G401 (cell line): ENCODE data around the gene OVOL1. TPM values are rescaled to one million over a fixed set of nuclear protein-coding genes. Genes with fewer than 3 reads are reported as not detected.

Source experiments
- DNase-seq: peaks from one replicate; pipeline ENCODE4 v3.0.0-alpha.2; 2015; ENCODE audit warnings: low spot score
- in situ Hi-C: cut with HindIII; loops from 2 replicates; pipeline ENCODE4 v1.10.0; 2016; ENCODE audit warnings: low sequenced_read_pairs, mixed read lengths
- total RNA-seq: library from RNA; depleted of rRNA; stranded (reverse); fragments of >200 nt; shearing (Covaris generic); gene quantifications from 2 replicates; pipeline ENCODE4 v1.2.3, GENCODE V29; 2014

OVOL1 gene
- total RNA-seq, 1 experiment from 2014 or later: not detected

DNA sequence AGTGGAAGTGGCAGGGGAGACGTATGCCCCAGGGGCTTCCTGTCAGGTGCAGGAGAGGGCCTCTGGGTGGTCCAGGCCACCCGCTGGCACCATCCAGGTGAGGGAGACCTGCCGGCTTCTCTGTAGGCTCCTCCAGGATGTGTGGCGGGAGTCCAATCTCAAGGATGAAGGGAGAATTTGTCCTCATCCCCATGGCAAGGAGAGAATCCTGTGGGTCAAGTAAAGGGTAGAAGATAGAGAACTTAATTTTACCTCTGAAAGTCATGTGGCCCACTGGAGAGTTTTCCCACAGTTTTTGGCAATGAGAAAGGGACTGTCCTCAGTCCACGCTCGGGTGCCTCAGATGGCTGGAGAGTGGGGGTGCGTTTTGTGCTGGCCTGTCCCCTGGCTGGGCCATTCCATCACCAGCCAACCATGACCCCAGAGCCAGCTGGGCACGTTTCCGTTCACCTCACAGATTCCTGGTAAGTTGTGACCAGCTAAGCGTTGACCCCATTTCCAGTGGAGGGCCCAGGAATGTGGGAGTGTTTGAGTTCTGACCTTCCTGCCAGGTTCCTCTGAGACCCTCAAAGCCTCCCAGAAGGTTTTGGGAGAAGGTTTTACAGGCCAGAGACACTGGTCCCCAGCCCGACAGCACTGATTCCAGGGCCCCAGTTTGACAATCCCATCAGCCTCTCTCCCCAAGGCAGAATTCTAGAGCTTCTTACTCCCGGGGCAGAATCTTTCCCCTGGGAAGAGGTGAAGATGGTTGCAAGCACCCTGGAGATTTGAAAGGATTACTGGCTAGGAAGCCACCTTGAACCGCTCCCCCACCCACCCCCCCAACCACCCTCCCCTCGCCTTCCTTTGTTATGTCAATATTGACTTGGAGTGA lies 2.6 kb downstream of the OVOL1 start:
- in situ Hi-C loops: no loop called here
- no peak for DNase-seq

DNA sequence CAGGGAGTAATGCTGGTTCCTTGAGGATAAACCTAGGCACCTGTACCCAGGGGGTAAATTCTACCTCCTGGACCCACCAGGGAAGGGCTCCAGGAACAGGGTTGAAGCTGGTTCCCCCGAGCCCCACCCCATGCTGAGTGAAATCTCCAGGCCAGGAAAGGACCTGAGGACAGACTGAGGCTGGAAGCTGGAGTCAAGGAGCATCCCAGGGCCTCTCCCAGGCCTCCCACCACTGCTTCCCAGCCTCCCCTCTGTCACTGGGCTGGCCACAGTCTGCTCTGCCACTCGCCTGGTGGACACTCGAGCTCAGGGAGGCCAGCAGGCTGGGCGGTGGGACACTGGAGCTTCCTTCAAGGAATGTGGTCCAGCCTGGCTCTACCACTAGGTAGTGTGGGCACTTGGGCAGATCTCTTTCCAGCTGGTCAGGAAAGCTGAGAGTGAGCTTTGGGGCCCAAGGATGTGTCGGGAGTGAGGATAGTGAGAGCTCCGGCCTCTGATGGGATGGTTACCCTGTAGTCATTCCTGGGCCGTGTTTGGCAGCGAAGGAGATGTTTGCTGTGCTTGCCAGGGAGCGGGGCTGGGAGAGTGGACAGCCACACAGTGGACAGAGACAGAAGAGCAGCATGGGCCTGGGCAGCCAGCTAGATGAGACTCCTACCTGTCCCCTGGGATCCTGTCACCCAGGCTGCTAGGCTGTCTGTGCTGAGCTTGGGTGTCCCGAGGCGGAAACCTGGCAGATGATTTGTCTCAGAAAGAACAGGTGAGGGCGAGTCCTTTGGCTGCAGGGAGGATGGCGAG lies 3.4 kb downstream of the OVOL1 start:
- no peak for DNase-seq
- in situ Hi-C loops: no loop called here

DNA sequence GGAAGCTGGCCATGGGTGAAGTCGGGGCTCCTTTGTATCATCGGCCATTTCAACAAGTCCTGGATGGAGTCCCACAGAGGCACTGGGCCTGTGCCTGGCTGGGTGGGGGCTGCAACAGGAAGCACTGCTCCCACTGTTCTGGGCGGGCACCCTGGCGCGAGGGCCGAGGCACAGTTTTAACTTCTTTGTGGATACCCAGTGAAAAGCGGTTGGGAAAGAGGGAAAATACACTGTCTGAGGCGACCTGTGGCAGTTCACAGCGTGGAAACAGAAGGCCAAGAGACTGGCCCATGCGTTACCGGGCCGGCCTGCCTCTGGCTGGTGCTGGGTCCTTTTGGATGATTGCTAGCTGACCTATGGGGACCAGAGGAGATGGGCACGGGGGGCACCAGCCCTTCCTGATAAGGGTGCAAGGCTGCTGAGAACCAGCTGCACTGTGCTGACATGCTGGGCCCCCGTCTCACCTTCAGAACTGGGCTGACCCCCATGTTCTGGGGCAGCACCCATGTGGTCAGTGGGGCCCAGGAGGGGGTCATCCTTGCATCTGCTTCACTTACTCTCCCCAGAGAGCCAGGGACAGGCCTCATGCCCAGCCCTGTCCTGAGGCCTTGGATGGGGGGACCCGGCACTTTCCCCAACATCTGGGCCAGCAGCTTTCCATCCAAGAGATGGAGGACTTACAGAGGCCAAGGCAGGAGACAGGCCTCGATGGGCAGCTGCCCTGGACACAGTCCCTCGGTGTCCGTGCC lies 4.2 kb downstream of the OVOL1 start:
- in situ Hi-C loops: no loop called here
- DNase-seq: no peak

DNA sequence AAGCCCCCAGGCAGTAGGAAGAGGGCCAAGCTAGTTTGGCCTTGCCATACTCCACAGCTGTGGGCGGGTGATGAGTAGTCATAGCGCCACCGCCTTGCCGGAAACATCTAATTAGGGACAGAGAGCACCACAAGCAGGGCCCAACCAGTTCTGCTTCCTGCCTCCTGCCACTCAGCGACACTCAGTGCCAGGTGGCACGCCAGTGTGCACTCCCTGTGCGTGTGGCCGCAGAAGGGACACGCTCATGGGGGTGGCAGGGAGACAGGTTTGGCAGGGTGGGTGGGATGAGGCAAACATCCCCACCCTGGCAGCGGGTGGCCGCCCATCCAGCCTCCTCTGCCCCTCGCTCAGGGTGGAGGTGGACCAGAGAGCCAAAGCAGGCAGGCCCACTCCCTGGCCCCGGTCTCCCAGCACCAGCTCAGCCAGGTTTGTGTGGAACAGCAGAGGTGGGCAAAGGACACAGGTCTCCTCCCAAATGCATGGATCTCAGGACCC lies 4.9 kb downstream of the OVOL1 start:
- no peak for DNase-seq
- in situ Hi-C loops: no loop called here

DNA sequence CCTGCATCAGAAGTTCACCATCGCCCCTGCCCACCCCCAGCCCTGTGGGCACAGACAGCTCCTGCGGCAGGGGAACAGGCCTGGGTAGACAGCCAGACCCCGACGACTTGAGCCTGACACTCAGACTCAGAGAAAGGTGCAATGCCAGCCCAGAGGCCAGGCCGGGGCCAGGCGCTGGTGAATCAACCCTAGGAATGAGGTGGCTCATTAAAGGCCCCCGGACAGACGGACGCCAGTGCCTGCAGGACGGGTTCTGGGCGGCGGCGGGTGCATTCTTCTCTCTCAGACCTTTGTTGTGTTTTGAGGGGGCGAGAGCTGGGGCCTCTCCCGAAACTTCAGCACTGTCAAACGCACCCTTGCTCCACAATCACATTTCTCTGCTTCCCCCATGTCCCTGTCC lies 5.6 kb downstream of the OVOL1 start:
- in situ Hi-C loops: no loop called here

DNA sequence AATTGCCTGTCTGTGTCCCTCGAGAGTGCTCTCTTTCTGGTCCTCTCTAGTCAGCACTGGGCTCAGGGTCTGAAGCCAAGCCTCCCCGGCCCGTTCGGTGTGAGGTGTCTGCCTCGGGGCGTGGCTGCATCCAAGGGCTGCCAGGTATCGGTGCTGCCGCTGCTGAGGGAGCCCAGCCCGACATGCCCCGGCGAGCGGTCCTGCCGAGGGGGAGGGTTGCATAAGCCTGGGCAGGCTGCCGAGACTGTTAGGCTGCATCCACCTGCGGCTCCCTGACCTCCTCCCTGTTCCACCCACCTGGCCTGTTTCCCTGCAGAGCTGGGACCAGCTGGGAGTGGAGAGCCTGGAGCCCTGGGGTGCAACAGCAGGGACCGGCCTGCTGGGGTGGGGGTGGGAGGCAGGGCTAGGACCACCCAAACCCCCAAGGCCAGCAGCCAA lies 6.3 kb downstream of the OVOL1 start:
- no peak for DNase-seq
- in situ Hi-C loops: no loop called here

More for the DNA sequence above, 5.6 kb downstream of the OVOL1 start:
- DNase-seq: no peak

DNA sequence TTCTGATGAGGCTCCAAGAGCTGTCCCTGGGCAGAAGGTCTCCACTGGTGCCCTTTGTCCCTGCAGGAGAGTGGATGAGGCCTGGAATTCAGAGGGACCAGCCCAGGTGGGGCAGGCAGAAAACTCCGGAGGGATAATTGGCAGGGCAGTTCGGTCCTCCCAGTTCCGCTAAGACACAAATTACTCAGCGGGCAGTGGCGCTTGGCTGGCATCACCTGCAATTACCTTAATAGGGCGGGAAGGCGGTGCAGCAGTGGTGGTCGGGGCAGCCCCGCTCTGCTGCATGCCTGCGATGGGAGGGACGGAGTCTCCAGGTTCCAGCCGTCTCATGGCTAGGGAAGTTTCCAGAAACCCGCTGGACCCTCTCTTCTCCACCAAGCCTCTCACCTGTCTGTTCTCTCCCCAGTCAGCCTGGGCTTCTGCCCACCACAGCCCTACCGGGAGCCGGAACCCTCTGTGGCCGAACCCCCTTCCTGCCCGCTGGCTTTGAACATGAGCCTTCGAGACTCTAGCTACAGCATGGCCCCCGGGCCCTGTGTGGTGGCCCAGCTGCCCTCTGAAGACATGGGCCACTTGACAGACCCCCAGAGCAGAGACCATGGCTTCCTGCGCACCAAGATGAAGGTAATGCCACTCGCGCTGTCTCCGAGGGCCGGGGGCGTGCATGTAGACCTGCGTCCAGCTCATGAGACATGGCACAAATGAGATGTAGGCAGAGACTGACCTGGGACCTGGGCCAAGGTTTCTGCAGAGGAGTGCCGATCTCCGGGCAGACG lies 7.0 kb downstream of the OVOL1 start:
- no peak for DNase-seq
- in situ Hi-C loops: no loop called here

DNA sequence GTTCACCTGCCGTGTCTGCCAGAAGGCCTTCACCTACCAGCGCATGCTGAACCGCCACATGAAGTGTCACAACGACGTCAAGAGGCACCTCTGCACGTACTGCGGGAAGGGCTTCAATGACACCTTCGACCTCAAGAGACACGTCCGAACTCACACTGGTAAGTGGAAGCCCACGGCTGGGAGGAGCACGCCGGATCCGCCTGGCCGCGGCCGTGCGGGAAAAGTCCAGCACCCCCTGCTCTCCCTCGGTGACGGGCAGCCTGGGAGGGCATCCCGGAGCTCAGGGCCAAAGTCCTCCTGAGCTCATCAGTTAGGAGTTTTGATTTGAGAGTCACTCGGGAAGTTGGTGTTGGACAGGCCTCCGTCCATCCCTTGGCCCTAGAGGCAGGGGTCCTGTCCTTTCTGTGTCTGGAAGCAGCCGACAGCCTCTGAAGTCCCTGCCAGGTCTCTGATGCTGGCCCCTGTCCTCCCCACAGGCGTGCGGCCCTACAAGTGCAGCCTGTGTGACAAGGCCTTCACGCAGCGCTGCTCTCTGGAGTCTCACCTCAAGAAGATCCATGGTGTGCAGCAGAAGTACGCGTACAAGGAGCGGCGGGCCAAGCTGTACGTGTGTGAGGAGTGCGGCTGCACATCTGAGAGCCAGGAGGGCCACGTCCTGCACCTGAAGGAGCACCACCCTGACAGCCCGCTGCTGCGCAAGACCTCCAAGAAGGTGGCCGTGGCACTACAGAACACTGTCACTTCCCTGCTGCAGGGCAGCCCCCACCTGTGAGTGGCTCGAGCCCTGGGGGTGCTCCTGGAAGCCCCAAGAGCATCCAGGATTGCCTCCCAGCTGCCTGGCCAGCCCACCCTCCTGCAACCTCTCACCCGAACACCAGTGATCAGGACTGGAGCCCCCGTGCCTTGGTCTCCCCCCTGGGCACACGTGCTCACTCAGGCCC lies 8.0 kb downstream of the OVOL1 start:
- in situ Hi-C loops: no loop called here
- DNase-seq: no peak

DNA sequence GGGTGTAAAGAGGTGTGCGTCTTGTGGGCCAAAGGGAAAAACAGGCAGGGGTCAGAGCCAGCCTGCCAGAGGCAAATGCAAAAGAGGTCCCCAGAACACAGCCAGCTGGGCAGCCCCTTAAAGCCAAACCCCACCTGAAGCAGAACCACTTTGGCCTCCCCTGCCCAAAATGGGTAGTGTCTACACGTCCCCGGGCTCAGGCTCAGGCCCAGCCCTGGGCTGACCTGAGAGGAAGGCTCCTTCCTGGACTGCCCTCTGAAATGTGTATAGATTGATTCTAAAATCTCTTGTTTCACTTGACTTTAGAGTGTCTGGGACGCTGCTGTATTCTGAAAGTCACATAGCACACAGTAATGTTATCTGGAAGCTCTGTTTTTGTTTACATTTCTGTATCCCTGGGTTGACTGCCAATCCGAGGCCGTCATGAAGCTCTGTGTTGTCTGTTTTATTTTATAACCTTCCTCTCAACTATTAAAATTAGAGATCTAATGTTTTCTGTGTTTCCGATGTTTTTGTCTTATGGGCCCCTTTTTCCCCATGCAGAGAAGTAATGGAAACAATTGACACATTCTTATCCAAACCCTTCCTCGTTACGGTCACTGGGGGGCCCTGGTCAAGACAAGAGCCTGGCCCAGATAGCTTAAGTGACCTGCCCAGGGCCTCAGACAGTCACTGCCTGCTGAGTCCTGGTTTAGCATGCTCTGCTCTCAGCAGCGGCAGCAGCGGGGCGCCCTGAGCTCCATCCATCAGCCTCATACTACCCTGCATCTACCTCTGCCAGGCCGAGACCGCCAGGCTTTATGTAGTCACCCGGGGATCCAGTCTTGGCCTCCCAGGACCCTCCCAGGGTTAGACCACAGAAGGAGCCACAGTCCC lies 10.1 kb downstream of the OVOL1 start:
- DNase-seq: no peak
- in situ Hi-C loops: no loop called here

DNA sequence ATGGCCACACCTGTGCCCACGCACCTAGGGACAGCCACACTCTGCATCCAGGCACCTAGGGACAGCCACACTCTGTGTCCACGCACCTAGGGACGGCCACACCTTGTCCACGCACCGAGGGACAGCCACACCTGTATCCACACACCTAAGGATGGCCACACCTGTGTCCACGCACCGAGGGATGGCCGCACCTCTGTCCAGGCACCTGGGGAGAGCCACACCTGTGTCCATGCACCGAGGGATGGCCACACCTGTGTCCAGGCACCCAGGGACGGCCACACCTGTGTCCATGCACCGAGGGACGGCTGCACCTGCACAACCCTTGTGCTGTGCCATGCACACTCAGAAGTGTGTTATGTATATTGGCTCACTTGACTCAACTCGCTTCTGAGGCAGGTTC lies 10.8 kb downstream of the OVOL1 start:
- in situ Hi-C loops: no loop called here

DNA sequence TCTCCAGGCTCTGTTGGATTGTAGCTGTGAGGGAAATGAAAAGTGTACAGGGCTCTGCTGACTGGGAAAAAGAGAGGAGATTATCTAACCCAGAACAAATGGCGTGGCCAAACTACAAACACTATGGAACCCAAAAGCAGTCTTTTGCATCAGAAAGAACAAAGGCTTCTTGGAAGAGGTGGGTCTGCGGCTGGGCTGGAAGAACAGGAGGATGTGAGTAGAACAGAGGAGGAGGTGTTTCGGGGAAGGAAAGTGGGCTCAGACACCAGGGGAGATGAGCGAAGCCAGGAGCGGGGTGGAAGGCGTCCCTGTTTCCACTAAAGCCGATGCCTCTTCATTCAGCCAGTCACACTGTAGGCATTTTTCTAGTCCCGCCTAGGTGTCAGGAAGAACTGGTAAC lies 12.0 kb downstream of the OVOL1 start:
- no peak for DNase-seq

More for the DNA sequence above, 10.8 kb downstream of the OVOL1 start:
- DNase-seq: no peak

DNA sequence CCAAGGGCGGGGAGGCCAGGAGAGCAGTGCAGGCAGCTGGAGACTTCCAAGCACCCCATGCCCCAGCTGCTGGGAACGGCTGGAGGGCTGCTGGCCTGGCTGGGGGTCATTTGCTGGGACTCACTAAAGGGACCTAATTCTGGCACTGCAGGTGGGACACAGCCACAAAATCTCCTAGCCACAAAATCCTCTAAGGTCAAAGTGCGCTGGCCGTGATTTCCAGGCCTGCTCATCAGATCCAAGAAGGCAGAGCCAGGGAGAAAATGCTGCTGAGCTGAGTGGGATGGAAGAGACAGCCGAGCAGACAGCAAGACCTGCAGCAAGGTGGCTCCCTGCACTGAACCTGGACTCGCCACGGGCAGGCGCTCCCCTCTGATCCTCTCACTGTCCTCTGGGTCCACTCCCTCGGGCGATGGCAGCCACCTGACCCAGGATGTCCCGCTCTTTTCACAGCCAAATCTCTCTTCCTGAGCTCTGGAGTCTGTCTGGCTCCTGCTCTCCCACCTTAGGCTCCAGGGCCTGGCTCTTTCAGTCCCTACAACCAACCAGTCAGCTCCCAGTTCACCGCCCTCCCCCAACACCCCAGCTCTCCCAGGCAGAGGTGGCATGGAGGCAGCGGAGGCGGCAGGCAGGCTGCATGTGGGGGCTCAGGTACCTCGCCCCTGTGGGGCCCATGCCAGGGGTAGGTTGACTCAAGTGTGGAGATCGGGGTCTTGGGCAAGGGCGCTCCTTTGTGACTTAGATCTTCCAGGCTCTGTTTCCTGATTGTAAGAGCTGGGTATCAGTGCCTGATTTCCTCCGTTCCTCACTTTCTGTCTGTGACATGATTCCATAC lies 14.5 kb downstream of the OVOL1 start:
- in situ Hi-C loops: no loop called here
- DNase-seq: no peak

More for the DNA sequence above, 12.0 kb downstream of the OVOL1 start:
- in situ Hi-C loops: no loop called here

DNA sequence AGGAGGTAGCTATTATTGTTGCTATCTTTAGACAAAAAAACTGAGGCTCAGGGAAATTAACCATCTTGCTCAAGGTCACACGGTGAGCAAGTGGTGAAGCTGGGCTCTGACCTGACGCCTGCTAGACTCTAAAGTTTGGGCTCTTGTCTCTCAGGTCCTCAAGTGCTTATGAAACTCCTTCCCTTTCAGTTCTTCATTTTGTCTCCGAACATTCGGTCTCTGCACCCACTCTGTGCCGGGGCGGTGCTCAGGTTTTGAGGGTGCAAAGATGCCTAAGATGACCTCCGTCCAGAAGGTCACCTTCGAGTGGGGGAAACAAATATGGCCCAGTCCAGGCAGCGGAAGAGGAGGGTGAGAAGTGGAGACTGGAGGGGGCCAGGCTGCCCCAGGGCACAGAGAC lies 16.0 kb downstream of the OVOL1 start:
- no peak for DNase-seq
- in situ Hi-C loops: no loop called here

DNA sequence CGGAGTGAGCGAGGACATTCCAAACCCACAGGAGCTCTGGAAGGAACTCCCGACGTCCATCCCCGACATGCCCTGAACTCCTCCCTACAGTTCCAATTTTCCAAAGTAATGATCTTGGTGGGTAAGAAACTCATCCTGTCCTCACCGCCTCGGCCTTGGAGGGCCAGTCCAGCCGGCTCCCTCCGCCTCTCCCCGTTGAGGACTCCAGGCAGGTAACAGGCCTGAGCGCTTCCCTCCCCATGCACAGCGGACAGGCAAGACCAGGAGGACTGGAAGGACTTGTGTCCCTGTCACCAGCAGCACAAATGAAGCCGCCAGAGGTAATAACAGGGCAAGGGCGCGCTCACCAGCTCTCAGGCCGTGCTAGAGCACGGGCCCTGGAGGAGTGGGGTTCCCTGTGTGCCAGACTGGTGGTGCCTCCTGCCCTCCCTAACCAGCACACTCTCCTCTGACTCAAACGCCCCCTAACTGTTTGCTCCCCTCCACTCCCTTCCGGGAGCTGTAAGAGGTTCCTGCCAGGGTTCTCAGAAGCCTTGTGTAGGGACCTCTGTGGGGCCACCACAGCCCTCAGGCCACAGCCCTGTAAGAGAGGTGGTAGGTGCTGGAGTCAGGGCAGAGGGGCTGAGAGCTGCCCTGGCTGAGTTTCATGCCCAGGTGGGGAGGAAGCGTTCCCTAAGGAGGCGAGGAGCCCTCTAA lies 17.1 kb downstream of the OVOL1 start:
- DNase-seq: no peak
- in situ Hi-C loops: no loop called here

DNA sequence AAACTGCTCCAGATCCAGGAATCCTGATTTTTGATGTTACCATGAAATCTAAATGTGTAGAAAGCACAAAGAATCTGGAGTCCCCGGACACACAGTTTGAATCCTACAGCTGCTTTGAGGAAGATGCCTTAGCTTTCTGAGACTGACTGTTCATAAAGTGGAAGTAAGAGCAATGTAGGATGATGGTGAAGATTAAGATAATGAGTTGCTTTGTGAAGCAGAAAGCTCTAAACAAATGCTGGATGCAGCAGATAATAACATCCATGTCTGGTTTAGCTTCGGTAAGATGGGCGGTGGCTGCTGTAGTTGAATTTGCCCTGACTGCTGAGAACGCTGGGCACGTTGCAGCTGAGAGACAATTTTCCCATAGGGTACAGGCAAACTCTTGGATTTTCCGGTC lies 20.1 kb downstream of the OVOL1 start:
- DNase-seq: no peak
- in situ Hi-C loops: no loop called here
